HG02970 (cell line): ENCODE measurements around the gene LMBR1.
"Not testable (repeated sequence)": the region's sequence is repeated elsewhere in the genome, so short reads cannot be mapped to it uniquely, and the experiment has no call there.

Experiments used
- ATAC-seq: cut with Tn5 transposase; IDR thresholded peaks from one replicate; pipeline ENCODE4 v1.9.1; 2021; ENCODE audit warnings: mild to moderate bottlenecking, moderate library complexity, moderate number of reproducible peaks; ENCODE audit not compliant: unreplicated experiment, low FRiP score

The LMBR1 gene

GRCh38 chr7:156722043-156722826 lies 170.7 kb downstream of the LMBR1 start:
- ATAC-seq: no peak

- ATAC-seq: no peak
Observed at GRCh38 chr7:156703773-156704482, 189.1 kb downstream of the LMBR1 start.

GRCh38 chr7:156703209-156703608 lies 189.8 kb downstream of the LMBR1 start:
- no peak for ATAC-seq

GRCh38 chr7:156702399-156702798 lies 190.6 kb downstream of the LMBR1 start:
- ATAC-seq: no peak

GRCh38 chr7:156701787-156702186 lies 191.2 kb downstream of the LMBR1 start:
- ATAC-seq: not testable (repeated sequence)

- ATAC-seq: not testable (repeated sequence)
Observed at GRCh38 chr7:156698512-156698911, 194.5 kb downstream of the LMBR1 start.

- ATAC-seq: not testable (repeated sequence)
Observed at GRCh38 chr7:156697283-156697682, 195.7 kb downstream of the LMBR1 start.

GRCh38 chr7:156693627-156694026 lies 199.4 kb downstream of the LMBR1 start:
- ATAC-seq: no peak

GRCh38 chr7:156692849-156693248 lies 200.1 kb downstream of the LMBR1 start:
- no peak for ATAC-seq

GRCh38 chr7:156691764-156692163 lies 201.2 kb downstream of the LMBR1 start:
- ATAC-seq: no peak

GRCh38 chr7:156684661-156685060 lies 208.3 kb downstream of the LMBR1 start:
- ATAC-seq: no peak

- ATAC-seq: no peak
Observed at GRCh38 chr7:156684251-156684650, 208.7 kb downstream of the LMBR1 start.

GRCh38 chr7:156682928-156683327 lies 210.1 kb downstream of the LMBR1 start:
- ATAC-seq: no peak

GRCh38 chr7:156680281-156680680 lies 212.7 kb downstream of the LMBR1 start:
- ATAC-seq: no peak

GRCh38 chr7:156677374-156678054 lies 215.5 kb downstream of the LMBR1 start:
- no peak for ATAC-seq

- ATAC-seq: no peak
Observed at GRCh38 chr7:156676263-156676662, 216.7 kb downstream of the LMBR1 start.

GRCh38 chr7:156675721-156676120 lies 217.3 kb downstream of the LMBR1 start:
- no peak for ATAC-seq

GRCh38 chr7:156673902-156674301 lies 219.1 kb downstream of the LMBR1 start:
- ATAC-seq: no peak

- no peak for ATAC-seq
Observed at GRCh38 chr7:156673454-156673853, 219.5 kb downstream of the LMBR1 start.

- ATAC-seq: no peak
Observed at GRCh38 chr7:156669035-156669828, 223.8 kb downstream of the LMBR1 start.
